NOMO-1 treated with dmso at 0.1 percent for 144 hours (cell line): ENCODE results near the gene ATP8A1.
"Not testable (repeated sequence)": the region's sequence is repeated elsewhere in the genome, so short reads cannot be mapped to it uniquely, and the experiment has no call there.

ENCODE experiments used
- DNase-seq: peaks from one replicate; lab custom pipeline; 2025; ENCODE audit not compliant: unreplicated experiment; lab: John Stamatoyannopoulos, UW

ATP8A1 gene

DNA sequence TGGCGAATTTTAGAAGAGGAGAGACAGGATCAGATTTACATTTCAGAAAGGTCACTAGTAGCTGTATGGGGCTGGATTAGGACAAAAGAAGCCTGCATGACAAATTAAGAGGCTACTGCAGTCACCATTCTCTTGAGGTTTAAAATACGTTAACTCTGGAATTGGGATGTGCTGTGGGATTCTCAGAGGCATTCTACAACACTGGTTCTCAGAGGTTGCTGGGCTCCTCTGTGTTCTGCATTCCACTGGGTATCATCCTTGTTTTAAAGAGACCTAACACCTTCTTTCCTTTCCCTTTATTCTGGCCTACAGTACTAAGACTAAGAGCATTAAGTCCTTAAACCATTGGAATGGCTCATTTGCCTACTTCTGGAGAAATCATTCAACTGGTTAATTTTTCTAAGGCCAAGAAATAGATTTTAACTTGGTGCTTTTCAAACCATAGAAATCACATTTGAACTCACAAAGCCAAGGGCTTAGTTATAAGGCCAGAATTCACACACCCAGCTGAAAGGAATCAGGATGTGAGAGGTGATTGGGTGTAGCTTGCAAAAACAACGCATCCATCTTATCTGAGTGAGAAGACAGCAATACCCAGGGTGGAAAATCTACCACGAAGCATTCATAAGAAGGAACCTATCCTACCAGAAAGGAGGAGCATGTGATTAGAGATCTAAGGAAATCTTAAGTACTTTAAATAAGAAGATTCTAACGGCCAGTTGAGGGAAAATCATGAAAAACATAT is 143.0 kb downstream of the ATP8A1 start:
- no peak for DNase-seq

DNA sequence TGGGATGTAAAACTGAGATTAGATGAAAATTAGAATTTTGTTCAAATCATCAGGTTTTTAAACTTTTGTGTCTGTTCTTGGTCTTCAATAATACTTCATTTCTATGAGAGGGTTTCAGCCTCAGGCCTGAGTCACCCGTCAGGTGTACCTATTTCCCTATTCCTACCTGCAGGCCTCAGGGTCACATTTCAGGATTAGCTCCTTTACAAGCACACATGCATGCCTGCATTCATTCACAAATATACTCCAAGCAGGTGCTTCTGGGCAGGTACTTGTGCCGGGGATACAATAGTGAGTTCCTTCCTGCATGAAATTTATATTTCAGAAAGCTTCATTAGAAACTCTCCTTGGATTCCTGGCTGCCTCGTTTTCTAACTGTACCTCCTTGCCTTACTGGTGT is 144.7 kb downstream of the ATP8A1 start:
- no peak for DNase-seq

DNA sequence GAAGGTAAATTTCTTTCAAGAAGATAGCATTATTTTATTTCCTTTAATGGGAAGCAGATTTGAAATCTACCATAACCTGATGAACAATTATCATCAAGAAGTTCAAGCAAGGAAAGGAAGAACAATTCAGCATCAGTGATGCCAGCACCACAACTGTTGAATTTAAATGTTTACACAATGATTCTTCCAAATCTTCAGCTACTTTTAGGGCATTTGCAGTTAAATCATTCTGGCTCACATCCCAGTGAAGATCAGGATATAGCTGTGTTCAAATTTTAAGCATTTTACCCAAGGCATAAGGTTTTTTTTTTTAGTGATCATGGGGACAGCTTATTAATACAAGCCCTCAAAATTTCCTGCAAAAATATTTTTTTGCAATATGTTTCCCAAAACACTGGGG is 146.7 kb downstream of the ATP8A1 start:
- no peak for DNase-seq

DNA sequence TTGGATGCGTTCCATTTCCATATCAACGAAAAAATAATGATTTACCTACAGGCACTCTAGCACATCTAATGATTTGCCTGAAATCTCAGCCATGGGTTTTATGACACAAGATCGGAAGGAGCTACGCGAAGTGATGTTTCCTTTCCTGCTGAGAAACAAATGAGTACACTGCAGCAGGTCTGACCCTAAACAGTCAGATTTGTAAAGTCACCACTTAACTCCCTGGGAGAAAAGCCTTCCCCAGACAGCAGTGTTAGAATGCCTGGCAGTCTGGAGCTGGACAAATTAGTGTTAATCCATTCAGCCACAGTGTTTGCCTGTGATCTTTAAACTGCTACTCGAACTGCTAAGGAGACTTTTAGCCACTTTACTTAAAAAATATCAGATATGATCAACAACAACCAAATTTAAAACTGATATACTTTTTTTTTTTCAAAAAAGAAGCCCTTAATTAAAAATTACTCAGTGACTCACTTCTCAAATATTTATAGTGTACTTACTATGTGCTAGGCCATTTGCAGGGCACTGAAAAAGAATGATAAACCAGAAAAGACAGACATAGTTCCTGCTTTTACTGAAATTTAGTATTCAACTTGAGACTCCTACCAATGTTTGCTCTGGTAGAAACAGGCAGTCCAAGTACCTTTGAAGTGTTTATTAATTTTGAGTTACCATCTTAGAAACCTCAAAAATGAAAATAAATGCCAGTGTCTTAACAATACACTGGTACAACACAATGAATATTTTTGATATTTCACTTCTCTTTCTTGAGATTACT is 155.1 kb downstream of the ATP8A1 start:
- DNase-seq = no peak

- no peak for DNase-seq
These were observed 158.9 kb downstream of the ATP8A1 start for GRCh38 chr4:42498040-42498439.

DNA sequence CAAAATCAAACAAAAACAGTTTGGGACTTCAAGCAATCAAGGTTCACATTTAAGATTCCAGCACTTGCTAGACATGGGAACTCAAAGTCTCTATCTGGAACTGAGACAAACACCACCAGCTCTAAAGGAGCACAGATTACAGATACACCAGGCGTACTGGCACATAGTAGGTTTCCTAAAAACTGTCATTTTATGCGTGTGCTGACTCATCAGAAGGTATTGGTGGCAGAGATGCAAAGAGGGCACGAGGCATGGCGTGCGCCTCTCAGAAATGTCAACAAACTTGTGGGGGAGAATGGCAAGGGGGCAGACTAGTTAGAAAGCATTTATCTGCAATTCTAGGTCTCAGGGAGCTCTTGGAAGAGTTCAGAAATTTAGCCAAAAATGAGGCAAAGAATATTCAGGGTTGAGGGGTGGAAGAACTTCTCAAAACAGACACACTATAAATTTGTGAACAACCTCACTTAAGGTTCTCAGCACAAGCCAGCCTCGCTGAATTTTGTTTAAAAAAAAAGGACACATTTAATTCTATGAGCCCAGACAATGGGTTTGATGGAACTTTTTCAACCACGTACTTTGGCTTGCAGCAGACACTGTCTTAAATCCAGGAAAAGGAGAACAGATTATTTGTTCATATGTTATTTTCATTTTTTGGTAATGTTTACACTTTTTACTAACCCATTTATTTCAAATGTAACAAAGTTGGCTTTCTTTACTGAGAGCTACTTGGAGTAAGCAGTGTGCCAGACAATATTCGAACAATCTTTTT is 159.6 kb downstream of the ATP8A1 start:
- no peak for DNase-seq

- DNase-seq = no peak
These were observed 163.9 kb downstream of the ATP8A1 start for GRCh38 chr4:42492962-42493361.

GRCh38 chr4:42490015-42490414 is 166.9 kb downstream of the ATP8A1 start:
- DNase-seq = no peak

- DNase-seq = no peak
These were observed 167.8 kb downstream of the ATP8A1 start for GRCh38 chr4:42489095-42489494.

DNA sequence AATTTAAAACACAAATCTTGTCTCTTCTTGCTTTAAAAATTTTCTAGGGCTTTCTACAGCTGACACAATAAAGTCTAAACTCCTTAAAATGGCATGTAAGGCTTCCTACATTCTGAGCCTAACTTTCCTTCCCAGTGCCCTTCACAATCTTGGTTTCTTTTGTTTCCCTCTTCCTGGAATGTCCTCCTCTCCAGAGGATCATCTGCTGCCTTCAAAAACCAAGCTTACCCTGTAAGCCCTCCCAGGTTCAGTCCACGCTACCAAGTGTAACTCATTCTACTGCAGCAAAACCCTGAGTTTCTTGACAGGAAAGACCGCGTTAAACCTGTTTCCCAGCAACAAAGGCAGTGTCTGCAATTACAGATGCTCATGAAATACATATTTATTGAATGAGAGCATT is 168.4 kb downstream of the ATP8A1 start:
- no peak for DNase-seq

DNA sequence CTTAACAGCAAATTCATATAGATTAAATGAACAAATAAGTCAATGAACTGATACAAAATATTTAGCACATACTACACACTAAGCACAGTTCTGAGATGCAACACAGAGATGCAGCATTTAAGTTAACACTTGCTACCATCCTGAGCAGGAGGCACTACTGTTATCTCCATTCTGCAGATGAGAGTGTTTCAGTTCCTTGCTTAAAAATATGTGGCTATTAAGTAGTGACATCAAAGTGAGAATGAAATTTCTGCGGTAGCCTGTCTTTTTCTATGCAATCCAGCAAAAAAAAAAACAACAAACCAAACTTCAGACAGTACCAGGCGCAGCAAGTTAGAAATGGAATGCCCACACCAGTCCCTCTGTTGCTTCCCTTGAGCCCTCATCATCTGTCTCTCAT is 168.8 kb downstream of the ATP8A1 start:
- DNase-seq = no peak

GRCh38 chr4:42487230-42487629 is 169.7 kb downstream of the ATP8A1 start:
- DNase-seq = no peak

DNA sequence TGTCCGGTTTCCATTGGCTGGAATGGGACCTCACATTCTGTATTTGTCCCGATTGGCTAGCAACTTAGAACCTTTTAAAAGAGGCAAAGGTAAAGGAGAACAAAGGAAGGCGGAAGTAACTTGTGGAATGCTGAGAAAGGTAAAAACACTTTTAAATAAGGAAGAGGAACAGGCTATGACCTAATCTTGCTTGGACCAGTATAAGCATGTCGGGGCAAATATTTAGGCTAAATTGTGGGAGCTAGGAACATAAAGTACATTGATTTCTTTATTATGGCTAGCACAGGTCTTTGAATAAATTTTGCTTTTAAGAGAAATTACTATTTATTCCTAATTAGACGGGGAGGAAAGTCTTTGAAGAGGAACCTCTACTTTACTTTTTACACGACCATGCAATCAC is 170.7 kb downstream of the ATP8A1 start:
- not testable (repeated sequence) for DNase-seq

DNA sequence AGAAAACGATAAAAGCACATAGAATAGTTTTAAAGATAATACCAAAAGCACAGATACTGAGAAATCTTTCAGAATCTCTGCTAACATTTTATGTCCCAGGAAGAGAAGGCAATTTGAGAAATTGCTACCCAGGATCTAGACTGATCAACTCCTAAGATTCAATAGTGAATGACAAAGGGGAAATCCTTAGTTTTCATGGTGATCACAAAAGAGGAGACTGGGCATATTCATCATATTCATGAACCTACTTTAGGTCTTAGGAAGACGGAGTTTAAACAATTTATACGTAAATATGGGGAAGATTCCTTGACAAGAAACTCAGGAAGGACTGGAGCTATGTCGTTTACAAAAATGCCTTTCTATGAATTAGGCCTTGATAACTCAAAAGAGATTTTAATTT is 172.3 kb downstream of the ATP8A1 start:
- DNase-seq = no peak

- no peak for DNase-seq
These were observed 173.2 kb downstream of the ATP8A1 start for GRCh38 chr4:42483426-42484379.

GRCh38 chr4:42482516-42483327 is 174.2 kb downstream of the ATP8A1 start:
- no peak for DNase-seq

- DNase-seq = no peak
These were observed 176.2 kb downstream of the ATP8A1 start for GRCh38 chr4:42480717-42481116.

- DNase-seq = no peak
These were observed 176.6 kb downstream of the ATP8A1 start for GRCh38 chr4:42480281-42480680.

DNA sequence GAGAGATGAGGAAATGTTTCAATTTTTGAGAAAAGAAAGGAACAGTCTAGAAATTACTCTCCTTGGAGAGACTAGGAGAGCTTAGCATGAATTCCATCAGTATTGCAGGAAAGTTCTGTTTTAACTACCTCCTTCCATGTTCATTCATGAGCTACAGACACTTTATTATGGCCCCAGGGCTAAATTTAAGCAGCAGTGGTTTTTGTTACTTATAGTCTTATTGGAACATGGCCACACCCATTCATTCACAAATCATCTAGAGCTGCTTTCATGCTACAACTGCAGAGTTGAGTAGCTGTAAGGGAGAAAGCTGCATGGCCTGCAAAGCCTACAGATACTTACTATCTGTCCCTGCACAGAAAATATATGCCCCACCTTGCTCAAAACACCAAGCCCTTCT is 178.0 kb downstream of the ATP8A1 start:
- no peak for DNase-seq

- no peak for DNase-seq
These were observed 178.4 kb downstream of the ATP8A1 start for GRCh38 chr4:42478509-42478908.
